CD4-positive, alpha-beta T cell treated with Interleukin-17A for 4 hours (primary cell): ENCODE results near the gene ROBO3.

Source experiments
- DNase-seq: peaks from one replicate; pipeline ENCODE4 v3.0.0-alpha.2; 2020; ENCODE audit warnings: mixed read lengths

Gene ROBO3

GRCh38 chr11:124892750-124893454 is 27.7 kb downstream of the ROBO3 start:
- DNase-seq: no peak

GRCh38 chr11:124893781-124894401 is 28.7 kb downstream of the ROBO3 start:
- no peak for DNase-seq

- no peak for DNase-seq
Observed at GRCh38 chr11:124894606-124895430, 29.6 kb downstream of the ROBO3 start.

GRCh38 chr11:124895471-124895971 is 30.3 kb downstream of the ROBO3 start:
- no peak for DNase-seq

GRCh38 chr11:124896071-124896750 is 31.0 kb downstream of the ROBO3 start:
- DNase-seq: no peak

- DNase-seq: no peak
Observed at GRCh38 chr11:124896821-124897391, 31.7 kb downstream of the ROBO3 start.

- DNase-seq: no peak
Observed at GRCh38 chr11:124897674-124898262, 32.5 kb downstream of the ROBO3 start, which contains the start of gene ROBO4. TSS of gene ROBO4 (minus strand) at chr11:124897865. CDS start at chr11:124897795, 70 bp downstream.

- no peak for DNase-seq
Observed at GRCh38 chr11:124898263-124898680, 33.0 kb downstream of the ROBO3 start.

GRCh38 chr11:124898711-124899110 is 33.5 kb downstream of the ROBO3 start:
- no peak for DNase-seq

- DNase-seq: no peak
Observed at GRCh38 chr11:124899383-124900145, 34.3 kb downstream of the ROBO3 start.

- DNase-seq: no peak
Observed at GRCh38 chr11:124900464-124900863, 35.2 kb downstream of the ROBO3 start.

GRCh38 chr11:124902616-124903015 is 37.4 kb downstream of the ROBO3 start:
- DNase-seq: no peak

GRCh38 chr11:124915541-124916369 is 50.5 kb downstream of the ROBO3 start:
- peak; percentile 15 for DNase-seq

- DNase-seq: no peak
Observed at GRCh38 chr11:124916370-124916710, 51.1 kb downstream of the ROBO3 start.

- no peak for DNase-seq
Observed at GRCh38 chr11:124917115-124917637, 51.9 kb downstream of the ROBO3 start.

GRCh38 chr11:124918950-124919349 is 53.7 kb downstream of the ROBO3 start, which contains the start of gene HEPN1:
TSS of gene HEPN1 (plus strand) at chr11:124919250.
- no peak for DNase-seq

GRCh38 chr11:124919898-124920297 is 54.7 kb downstream of the ROBO3 start:
- DNase-seq: no peak

- no peak for DNase-seq
Observed at GRCh38 chr11:124920356-124920755, 55.1 kb downstream of the ROBO3 start.

GRCh38 chr11:124920870-124921609 is 55.8 kb downstream of the ROBO3 start:
- peak; percentile 91 for DNase-seq
